ENCODE data around the gene ANXA11. TPM values are rescaled to one million over a fixed set of nuclear protein-coding genes. Genes with fewer than 3 reads are reported as not detected.
"Not testable (repeated sequence)": the region's sequence is repeated elsewhere in the genome, so short reads cannot be mapped to it uniquely, and the experiment has no call there.

Gene ANXA11
- total RNA-seq (2012; rRNA removed): 55.3 and 86.7 TPM in 2 replicates

DNA sequence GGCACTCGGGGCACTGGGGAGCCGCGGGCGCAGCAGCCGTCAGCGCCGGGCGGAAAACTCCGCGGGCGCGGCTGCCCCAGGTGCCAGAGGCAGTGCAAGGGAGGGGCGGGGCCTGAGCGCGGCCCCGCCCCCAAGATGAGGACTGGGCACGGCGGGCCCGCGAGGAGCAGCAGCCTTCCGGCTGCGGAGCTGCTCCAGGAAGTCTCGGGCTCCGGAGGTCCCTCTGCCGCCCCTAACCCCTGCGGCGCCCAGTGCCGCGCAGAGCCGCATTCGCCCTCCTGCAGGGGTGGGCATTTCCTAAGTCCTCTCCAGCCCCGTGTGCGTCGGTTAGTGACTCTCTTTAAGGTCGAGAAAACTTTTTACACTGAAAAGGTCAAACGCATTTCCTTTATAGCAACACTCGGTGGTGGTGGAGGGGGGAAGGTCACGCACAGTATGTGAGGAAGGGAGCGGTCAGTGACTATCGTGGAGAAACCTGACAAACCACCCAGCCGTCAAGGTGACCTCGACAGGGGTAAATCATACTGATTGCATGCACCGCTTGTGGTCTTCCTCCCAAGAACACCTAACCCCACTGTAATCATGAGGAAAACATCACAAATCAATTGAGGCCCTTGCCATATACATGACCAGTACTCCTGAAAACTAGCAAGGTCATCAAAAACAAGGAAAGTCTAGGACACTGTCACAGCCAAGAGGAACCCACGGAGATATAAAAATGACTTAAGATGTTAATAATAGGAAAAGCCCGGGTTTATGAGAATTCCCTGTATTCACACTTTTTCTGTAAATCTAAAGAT, at the start of gene ANXA11:
Gene ANXA11, minus strand, starts transcription at position 61 of the 800 bp plus-strand sequence. CDS start 32,676 bp downstream, outside the sequence.
- Histone ChIP-seq H3K27me3 (ENCODE audit: control insufficient read depth, insufficient read depth, low read length) (no peaks in the 10 kb centered on the region), H3K4me3 (ENCODE audit: low read length) (peak within 1 kb of the TSS; percentile 91), H3K9ac (ENCODE audit: low read depth, low read length) (peak within 1 kb of the TSS; percentile 93), H3K4me1 (ENCODE audit: control insufficient read depth, insufficient read depth, low read length) (peaks cover 44% of the 10 kb centered on the region), H3K36me3 (ENCODE audit: insufficient read depth, low read length) (peaks cover 5% of the 10 kb centered on the region), H3K4me2 (ENCODE audit: low read length) (peak within 1 kb of the TSS; percentile 92), H3K9me3 (replicated peaks; ENCODE audit: low read length) (no peaks in the 10 kb centered on the region)

- not testable (repeated sequence) for H3K4me1 ChIP-seq (ENCODE audit: control insufficient read depth, insufficient read depth, low read length); H3K36me3 ChIP-seq (ENCODE audit: insufficient read depth, low read length); H3K9me3 ChIP-seq (replicated peaks; ENCODE audit: low read length); H3K4me3 ChIP-seq (ENCODE audit: low read length); H3K4me2 ChIP-seq (ENCODE audit: low read length); H3K9ac ChIP-seq (ENCODE audit: low read depth, low read length)
- H3K27me3 ChIP-seq (ENCODE audit: control insufficient read depth, insufficient read depth, low read length): peaks cover 22% of the 10 kb centered on the region
These were observed 49.4 kb upstream of the ANXA11 start for GRCh38 chr10:80254726-80255125.

DNA sequence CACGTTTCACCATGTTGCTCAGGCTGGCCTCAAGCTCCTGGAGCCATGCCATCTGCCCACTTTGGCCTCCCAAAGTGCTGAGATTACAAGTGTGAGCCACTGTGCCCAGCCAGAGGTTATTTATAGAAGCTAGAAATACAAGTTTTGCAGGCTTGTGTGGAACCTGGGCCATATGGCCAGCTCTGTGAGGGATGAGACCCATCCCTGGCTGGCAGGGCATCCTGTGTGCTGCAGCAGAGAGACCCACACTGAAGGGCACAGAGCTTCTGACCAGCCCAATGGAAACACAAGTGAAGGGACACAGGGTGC, 48.6 kb upstream of the ANXA11 start:
- not testable (repeated sequence) for H3K9me3 ChIP-seq (replicated peaks; ENCODE audit: low read length); H3K36me3 ChIP-seq (ENCODE audit: insufficient read depth, low read length); H3K4me3 ChIP-seq (ENCODE audit: low read length); H3K9ac ChIP-seq (ENCODE audit: low read depth, low read length); H3K4me2 ChIP-seq (ENCODE audit: low read length); H3K4me1 ChIP-seq (ENCODE audit: control insufficient read depth, insufficient read depth, low read length)
- peaks cover 22% of the 10 kb centered on the region for H3K27me3 ChIP-seq (ENCODE audit: control insufficient read depth, insufficient read depth, low read length)

- no peak overlapping the region for H3K4me3 ChIP-seq (ENCODE audit: low read length)
- H3K27me3 ChIP-seq (ENCODE audit: control insufficient read depth, insufficient read depth, low read length): peaks cover 22% of the 10 kb centered on the region
- no peak overlapping the region for H3K9ac ChIP-seq (ENCODE audit: low read depth, low read length)
- H3K4me2 ChIP-seq (ENCODE audit: low read length): no peak overlapping the region
- no peaks in the 10 kb centered on the region for H3K9me3 ChIP-seq (replicated peaks; ENCODE audit: low read length)
- H3K36me3 ChIP-seq (ENCODE audit: insufficient read depth, low read length): no peaks in the 10 kb centered on the region
- no peaks in the 10 kb centered on the region for H3K4me1 ChIP-seq (ENCODE audit: control insufficient read depth, insufficient read depth, low read length)
These were observed 48.1 kb upstream of the ANXA11 start for GRCh38 chr10:80253266-80253962.

DNA sequence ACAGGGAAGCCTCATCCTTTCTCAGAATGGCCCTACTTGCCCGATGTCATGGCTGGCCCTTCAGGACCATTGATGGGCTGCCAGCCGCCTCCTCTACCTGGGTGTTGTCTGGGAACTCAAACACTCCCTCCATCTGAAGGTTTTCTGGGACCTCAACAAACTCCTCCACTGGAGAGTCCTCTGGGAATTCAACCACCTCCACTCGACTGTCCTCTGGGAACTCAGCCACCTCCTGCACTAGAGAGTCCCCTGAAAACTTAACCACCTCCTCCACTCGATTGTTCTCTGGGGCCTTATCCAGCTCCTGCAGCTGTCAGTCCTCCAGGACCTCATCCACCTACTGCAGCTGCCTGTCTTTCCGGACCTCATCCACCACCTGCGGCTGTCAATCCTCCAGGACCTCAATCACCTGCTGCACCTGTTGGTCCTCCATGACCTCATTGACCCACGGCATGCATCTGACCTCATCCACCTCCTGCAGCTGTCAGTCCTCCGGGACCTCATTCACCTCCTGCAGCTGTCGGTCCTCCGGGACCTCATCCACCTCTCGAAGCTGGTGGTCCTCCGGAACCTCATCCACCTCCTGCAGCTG, 47.1 kb upstream of the ANXA11 start:
- Histone ChIP-seq H3K4me3 (ENCODE audit: low read length) (no peak overlapping the region), H3K4me1 (ENCODE audit: control insufficient read depth, insufficient read depth, low read length) (no peaks in the 10 kb centered on the region), H3K27me3 (ENCODE audit: control insufficient read depth, insufficient read depth, low read length) (peaks cover 22% of the 10 kb centered on the region), H3K4me2 (ENCODE audit: low read length) (no peak overlapping the region), H3K9me3 (replicated peaks; ENCODE audit: low read length) (no peaks in the 10 kb centered on the region), H3K9ac (ENCODE audit: low read depth, low read length) (no peak overlapping the region), H3K36me3 (ENCODE audit: insufficient read depth, low read length) (no peaks in the 10 kb centered on the region)

- not testable (repeated sequence) for H3K36me3 ChIP-seq (ENCODE audit: insufficient read depth, low read length); H3K9me3 ChIP-seq (replicated peaks; ENCODE audit: low read length); H3K4me1 ChIP-seq (ENCODE audit: control insufficient read depth, insufficient read depth, low read length); H3K9ac ChIP-seq (ENCODE audit: low read depth, low read length); H3K4me3 ChIP-seq (ENCODE audit: low read length); H3K4me2 ChIP-seq (ENCODE audit: low read length)
- H3K27me3 ChIP-seq (ENCODE audit: control insufficient read depth, insufficient read depth, low read length): peaks cover 21% of the 10 kb centered on the region
These were observed 46.5 kb upstream of the ANXA11 start for GRCh38 chr10:80251703-80252280.

- H3K9me3 ChIP-seq (replicated peaks; ENCODE audit: low read length); H3K4me3 ChIP-seq (ENCODE audit: low read length); H3K36me3 ChIP-seq (ENCODE audit: insufficient read depth, low read length); H3K9ac ChIP-seq (ENCODE audit: low read depth, low read length); H3K4me2 ChIP-seq (ENCODE audit: low read length); H3K4me1 ChIP-seq (ENCODE audit: control insufficient read depth, insufficient read depth, low read length): not testable (repeated sequence)
- peaks cover 16% of the 10 kb centered on the region for H3K27me3 ChIP-seq (ENCODE audit: control insufficient read depth, insufficient read depth, low read length)
These were observed 45.1 kb upstream of the ANXA11 start for GRCh38 chr10:80250399-80250798.

DNA sequence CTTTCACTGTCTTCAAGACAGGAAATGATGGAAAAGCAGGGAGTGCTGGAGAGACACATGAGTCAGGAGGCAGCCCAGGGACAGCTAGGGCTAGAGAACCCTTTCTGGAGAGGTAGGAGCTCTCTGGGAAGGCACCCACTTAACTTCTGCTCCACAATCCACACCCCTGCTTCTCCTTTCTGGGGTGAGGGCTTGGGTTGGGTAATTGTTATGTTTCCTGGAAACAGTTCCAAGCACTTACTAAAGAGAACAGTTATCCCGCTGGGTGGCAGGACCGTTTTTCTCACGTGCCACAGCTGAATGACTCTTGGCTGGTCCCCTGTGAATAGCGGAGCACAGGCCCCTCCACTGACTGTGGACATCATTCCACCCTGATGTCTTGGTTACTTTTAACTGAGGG, 44.6 kb upstream of the ANXA11 start:
- H3K4me3 ChIP-seq (ENCODE audit: low read length); H3K9me3 ChIP-seq (replicated peaks; ENCODE audit: low read length); H3K4me2 ChIP-seq (ENCODE audit: low read length); H3K9ac ChIP-seq (ENCODE audit: low read depth, low read length); H3K4me1 ChIP-seq (ENCODE audit: control insufficient read depth, insufficient read depth, low read length); H3K36me3 ChIP-seq (ENCODE audit: insufficient read depth, low read length): not testable (repeated sequence)
- H3K27me3 ChIP-seq (ENCODE audit: control insufficient read depth, insufficient read depth, low read length): peaks cover 15% of the 10 kb centered on the region

- H3K4me2 ChIP-seq (ENCODE audit: low read length); H3K27me3 ChIP-seq (ENCODE audit: control insufficient read depth, insufficient read depth, low read length); H3K9ac ChIP-seq (ENCODE audit: low read depth, low read length); H3K4me3 ChIP-seq (ENCODE audit: low read length); H3K36me3 ChIP-seq (ENCODE audit: insufficient read depth, low read length); H3K4me1 ChIP-seq (ENCODE audit: control insufficient read depth, insufficient read depth, low read length); H3K9me3 ChIP-seq (replicated peaks; ENCODE audit: low read length): not testable (repeated sequence)
These were observed 42.3 kb upstream of the ANXA11 start for GRCh38 chr10:80247611-80248010.

DNA sequence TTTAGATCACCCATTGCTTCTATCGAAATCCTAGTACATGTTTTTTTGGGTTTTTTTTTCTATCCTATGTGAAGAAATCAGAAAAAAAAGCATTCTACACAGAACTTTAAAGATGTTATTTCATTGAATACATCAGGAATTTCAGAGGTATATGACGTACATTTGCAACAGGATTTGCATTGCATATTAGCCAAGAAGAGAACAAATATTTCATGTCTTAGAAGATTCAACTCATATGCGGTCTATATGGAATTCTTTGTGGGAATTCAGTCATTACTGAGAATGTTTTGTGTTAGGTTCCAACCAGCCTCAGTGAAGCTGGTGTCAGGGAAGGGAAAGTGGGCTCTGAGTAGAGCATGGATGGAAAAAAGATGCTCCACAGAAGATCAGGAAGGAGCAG, 39.0 kb upstream of the ANXA11 start:
- not testable (repeated sequence) for H3K36me3 ChIP-seq (ENCODE audit: insufficient read depth, low read length); H3K9me3 ChIP-seq (replicated peaks; ENCODE audit: low read length); H3K4me3 ChIP-seq (ENCODE audit: low read length); H3K4me2 ChIP-seq (ENCODE audit: low read length); H3K4me1 ChIP-seq (ENCODE audit: control insufficient read depth, insufficient read depth, low read length); H3K27me3 ChIP-seq (ENCODE audit: control insufficient read depth, insufficient read depth, low read length); H3K9ac ChIP-seq (ENCODE audit: low read depth, low read length)

DNA sequence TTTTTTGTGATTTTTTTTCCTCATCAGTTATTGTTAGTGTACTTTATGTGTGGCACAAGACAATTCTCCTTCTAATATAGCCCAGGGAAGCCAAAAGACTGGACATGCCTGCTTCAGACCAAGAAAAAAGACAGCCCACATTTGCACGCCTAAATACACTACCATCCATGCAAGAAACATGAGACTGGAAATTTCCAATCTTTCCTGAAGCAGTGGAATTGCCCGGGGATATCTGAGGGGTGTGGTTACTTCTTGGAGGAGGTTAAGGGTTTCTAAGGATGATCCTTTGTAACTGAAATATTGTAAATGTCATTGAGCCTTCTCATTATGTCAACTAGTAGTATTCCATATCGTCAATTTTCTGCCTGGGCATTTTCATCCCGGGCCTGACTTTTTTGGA, 37.0 kb upstream of the ANXA11 start:
- H3K4me1 ChIP-seq (ENCODE audit: control insufficient read depth, insufficient read depth, low read length); H3K4me2 ChIP-seq (ENCODE audit: low read length); H3K27me3 ChIP-seq (ENCODE audit: control insufficient read depth, insufficient read depth, low read length); H3K9me3 ChIP-seq (replicated peaks; ENCODE audit: low read length); H3K9ac ChIP-seq (ENCODE audit: low read depth, low read length); H3K36me3 ChIP-seq (ENCODE audit: insufficient read depth, low read length); H3K4me3 ChIP-seq (ENCODE audit: low read length): not testable (repeated sequence)

Data from skeletal muscle satellite cell (primary cell).